HepG2 (cell line): ENCODE measurements around the gene COG8. TPM values are rescaled to one million over a fixed set of nuclear protein-coding genes. Genes with fewer than 3 reads are reported as not detected.
A peak's percentile ranks its signal among the peaks of the same experiment; 100 is the strongest.

Experiments used
- DNMT1 ChIP-seq: sonication (generic); formaldehyde crosslinking; IDR thresholded peaks from 2 replicates; pipeline ENCODE4 v1.5.1; 2020; ENCODE audit warnings: mild to moderate bottlenecking, missing genetic modification reagents
- KLF12 ChIP-seq: sonication (generic); formaldehyde crosslinking; IDR thresholded peaks from 2 replicates; pipeline ENCODE4 v1.4.0; 2020; ENCODE audit warnings: missing genetic modification reagents, borderline replicate concordance
- MZF1 ChIP-seq: sonication (generic); formaldehyde crosslinking; IDR thresholded peaks from 2 replicates; pipeline ENCODE4 v1.8.1; 2023; ENCODE audit warnings: mild to moderate bottlenecking, missing genetic modification reagents, borderline replicate concordance
- NR2F6 ChIP-seq, 2 experiments: IDR thresholded peaks; 2 replicates each; pipeline ENCODE4 v1.6.1; 2016; ENCODE audit warnings: antibody characterized with exemption in 1 of 2, mild to moderate bottlenecking in 1 of 2
- REXO4 ChIP-seq: sonication (generic); formaldehyde crosslinking; IDR thresholded peaks from 2 replicates; pipeline ENCODE4 v1.8.0; 2022; ENCODE audit warnings: missing genetic modification reagents, mild to moderate bottlenecking, borderline replicate concordance
- RXRA ChIP-seq: sonication (generic); formaldehyde crosslinking; IDR thresholded peaks from 2 replicates; pipeline ENCODE4 v1.5.1; 2020; ENCODE audit warnings: missing genetic modification reagents
- SAFB2 ChIP-seq: sonication (generic); formaldehyde crosslinking; IDR thresholded peaks from 2 replicates; pipeline ENCODE4 v1.5.1; 2020; ENCODE audit warnings: missing genetic modification reagents, low read depth, mild to moderate bottlenecking, borderline replicate concordance
- SNAPC2 ChIP-seq: sonication (generic); formaldehyde crosslinking; IDR thresholded peaks from 2 replicates; pipeline ENCODE4 v1.8.1; 2022; ENCODE audit warnings: mild to moderate bottlenecking, missing genetic modification reagents
- ZBTB38 ChIP-seq: sonication (generic); formaldehyde crosslinking; IDR thresholded peaks from 2 replicates; pipeline ENCODE4 v1.5.1; 2020; ENCODE audit warnings: mild to moderate bottlenecking, missing genetic modification reagents
- ZFP36L2 ChIP-seq: sonication (generic); formaldehyde crosslinking; IDR thresholded peaks from 2 replicates; pipeline ENCODE4 v1.4.0; 2020; ENCODE audit warnings: missing genetic modification reagents
- ZNF121 ChIP-seq: sonication (generic); formaldehyde crosslinking; IDR thresholded peaks from 2 replicates; pipeline ENCODE4 v1.5.0; 2020; ENCODE audit warnings: mild to moderate bottlenecking, missing genetic modification reagents
- ZNF3 ChIP-seq: IDR thresholded peaks from 2 replicates; pipeline ENCODE4 v1.7.0; 2017; ENCODE audit warnings: inconsistent platforms
- ZNF614 ChIP-seq: IDR thresholded peaks from 2 replicates; pipeline ENCODE4 v1.6.1; 2018; ENCODE audit warnings: missing biosample characterization, missing genetic modification reagents, inconsistent platforms, borderline replicate concordance
- ZNF703 ChIP-seq: sonication (generic); formaldehyde crosslinking; IDR thresholded peaks from 2 replicates; pipeline ENCODE4 v1.5.1; 2020; ENCODE audit warnings: missing genetic modification reagents, mild to moderate bottlenecking, moderate library complexity, borderline replicate concordance
- ZNF724P ChIP-seq: sonication (generic); formaldehyde crosslinking; IDR thresholded peaks from 2 replicates; pipeline ENCODE4 v1.8.0; 2022; ENCODE audit warnings: missing genetic modification reagents, borderline replicate concordance
- polyA plus RNA-seq, 8 experiments: library from polyadenylated mRNA; depleted of rRNA in 3 of 8; stranded (reverse) in 7 of 8; unstranded in 1 of 8; fragments of >200 nt; fragmentation: Illumina TruSeq in 4 of 8; extraction: Trizol in 4 of 8; gene quantifications; 2 replicates each; pipeline versions ENCODE4 v1.2.1 to v1.2.3, GENCODE V29; 2011 to 2016; ENCODE audit warnings: low read depth in 4 of 8, missing spikeins in 1 of 8, mixed read lengths in 1 of 8; ENCODE audit not compliant: insufficient read depth in 1 of 8
- total RNA-seq, 5 experiments: library from RNA; depleted of rRNA; stranded (reverse); fragments of >200 nt; fragmentation: Illumina TruSeq; extraction: Trizol; gene quantifications; 2 replicates each; pipeline ENCODE4 v1.2.3, GENCODE V29; 2016; ENCODE audit warnings: low read depth in 1 of 5
- TF ChIP-seq, protein P1 (sequence below): sonication (generic); formaldehyde crosslinking; IDR thresholded peaks from 2 replicates; pipeline ENCODE4 v1.5.0; 2020; ENCODE audit warnings: mild to moderate bottlenecking, missing genetic modification reagents
- TF ChIP-seq, protein P2 (sequence below): sonication (generic); formaldehyde crosslinking; IDR thresholded peaks from 2 replicates; pipeline ENCODE4 v1.4.0; 2020; ENCODE audit warnings: mild to moderate bottlenecking, missing genetic modification reagents, borderline replicate concordance
- TF ChIP-seq, protein P3 (sequence below): sonication (generic); formaldehyde crosslinking; IDR thresholded peaks from 2 replicates; pipeline ENCODE4 v1.8.1; 2023; ENCODE audit warnings: mild to moderate bottlenecking, moderate library complexity, missing genetic modification reagents
- TF ChIP-seq, protein P4 (sequence below): fragments of 450-650 bp; IDR thresholded peaks from 2 replicates; pipeline ENCODE4 v1.6.1; 2017; ENCODE audit warnings: mild to moderate bottlenecking

Gene COG8
- total and polyA plus RNA-seq, 2 of the 13 experiments (the other 11 are each of a cell fraction or from before 2014, with no cell fraction given) = 45.5 to 52.1 TPM

DNA sequence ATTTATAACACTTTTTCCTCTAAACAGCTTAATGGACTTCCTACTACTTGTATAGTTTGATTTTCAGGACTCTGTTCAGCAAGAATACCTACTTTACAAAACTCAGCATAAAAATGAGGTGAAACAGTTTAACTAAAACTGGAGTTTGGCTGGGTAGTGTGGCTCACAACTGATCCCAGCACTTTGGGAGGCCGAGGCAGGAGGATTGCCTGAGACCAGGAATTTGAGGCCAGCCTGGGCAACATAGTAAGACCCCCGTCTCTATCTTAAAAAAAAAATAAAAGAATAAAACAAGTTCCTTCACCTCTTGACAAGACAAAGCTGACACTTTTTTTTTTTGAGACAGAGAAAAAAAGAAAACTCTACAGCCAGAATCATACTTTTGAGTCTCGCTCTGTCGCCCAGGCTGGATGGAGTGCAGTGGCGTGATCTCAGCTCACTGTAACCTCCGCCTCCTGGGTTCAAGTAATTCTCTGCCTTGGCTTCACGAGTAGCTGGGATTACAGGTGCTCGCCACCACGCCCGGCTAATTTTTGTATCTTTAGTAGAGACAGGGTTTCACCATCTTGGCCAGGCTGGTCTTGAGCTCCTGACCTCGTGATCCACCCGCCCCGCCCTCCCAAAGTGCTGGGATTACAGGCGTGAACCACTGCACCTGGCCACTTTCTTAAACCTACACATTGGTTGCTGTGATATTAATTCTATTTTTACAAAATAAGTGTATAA is 11.6 kb downstream of the COG8 start (continued):
- TF ChIP-seq SNAPC2 (CRISPR knock-in tag) = no peak
- TF ChIP-seq ZNF121 (CRISPR knock-in tag) = peak; percentile 83
- TF ChIP-seq ZNF724P (CRISPR knock-in tag) = no peak
- no peak for TF ChIP-seq ZNF703 (CRISPR knock-in tag)
- TF ChIP-seq, protein P1, sequence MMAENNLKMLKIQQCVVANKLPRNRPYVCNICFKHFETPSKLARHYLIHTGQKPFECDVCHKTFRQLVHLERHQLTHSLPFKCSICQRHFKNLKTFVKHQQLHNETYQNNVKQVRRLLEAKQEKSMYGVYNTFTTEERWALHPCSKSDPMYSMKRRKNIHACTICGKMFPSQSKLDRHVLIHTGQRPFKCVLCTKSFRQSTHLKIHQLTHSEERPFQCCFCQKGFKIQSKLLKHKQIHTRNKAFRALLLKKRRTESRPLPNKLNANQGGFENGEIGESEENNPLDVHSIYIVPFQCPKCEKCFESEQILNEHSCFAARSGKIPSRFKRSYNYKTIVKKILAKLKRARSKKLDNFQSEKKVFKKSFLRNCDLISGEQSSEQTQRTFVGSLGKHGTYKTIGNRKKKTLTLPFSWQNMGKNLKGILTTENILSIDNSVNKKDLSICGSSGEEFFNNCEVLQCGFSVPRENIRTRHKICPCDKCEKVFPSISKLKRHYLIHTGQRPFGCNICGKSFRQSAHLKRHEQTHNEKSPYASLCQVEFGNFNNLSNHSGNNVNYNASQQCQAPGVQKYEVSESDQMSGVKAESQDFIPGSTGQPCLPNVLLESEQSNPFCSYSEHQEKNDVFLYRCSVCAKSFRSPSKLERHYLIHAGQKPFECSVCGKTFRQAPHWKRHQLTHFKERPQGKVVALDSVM = peak; percentile 95
- TF ChIP-seq SAFB2 (CRISPR knock-in tag) = 0 out of 2 replicates have a peak, but pooled peaks have one; percentile 13
- TF ChIP-seq NR2F6 (IDR thresholded peaks at IDR 0.05) = no peak
- TF ChIP-seq NR2F6 (CRISPR knock-in tag; IDR thresholded peaks at IDR 0.05) = no peak
- TF ChIP-seq REXO4 (CRISPR knock-in tag) = no peak
- no peak for TF ChIP-seq ZNF3 (CRISPR knock-in tag)
- TF ChIP-seq, protein P2, sequence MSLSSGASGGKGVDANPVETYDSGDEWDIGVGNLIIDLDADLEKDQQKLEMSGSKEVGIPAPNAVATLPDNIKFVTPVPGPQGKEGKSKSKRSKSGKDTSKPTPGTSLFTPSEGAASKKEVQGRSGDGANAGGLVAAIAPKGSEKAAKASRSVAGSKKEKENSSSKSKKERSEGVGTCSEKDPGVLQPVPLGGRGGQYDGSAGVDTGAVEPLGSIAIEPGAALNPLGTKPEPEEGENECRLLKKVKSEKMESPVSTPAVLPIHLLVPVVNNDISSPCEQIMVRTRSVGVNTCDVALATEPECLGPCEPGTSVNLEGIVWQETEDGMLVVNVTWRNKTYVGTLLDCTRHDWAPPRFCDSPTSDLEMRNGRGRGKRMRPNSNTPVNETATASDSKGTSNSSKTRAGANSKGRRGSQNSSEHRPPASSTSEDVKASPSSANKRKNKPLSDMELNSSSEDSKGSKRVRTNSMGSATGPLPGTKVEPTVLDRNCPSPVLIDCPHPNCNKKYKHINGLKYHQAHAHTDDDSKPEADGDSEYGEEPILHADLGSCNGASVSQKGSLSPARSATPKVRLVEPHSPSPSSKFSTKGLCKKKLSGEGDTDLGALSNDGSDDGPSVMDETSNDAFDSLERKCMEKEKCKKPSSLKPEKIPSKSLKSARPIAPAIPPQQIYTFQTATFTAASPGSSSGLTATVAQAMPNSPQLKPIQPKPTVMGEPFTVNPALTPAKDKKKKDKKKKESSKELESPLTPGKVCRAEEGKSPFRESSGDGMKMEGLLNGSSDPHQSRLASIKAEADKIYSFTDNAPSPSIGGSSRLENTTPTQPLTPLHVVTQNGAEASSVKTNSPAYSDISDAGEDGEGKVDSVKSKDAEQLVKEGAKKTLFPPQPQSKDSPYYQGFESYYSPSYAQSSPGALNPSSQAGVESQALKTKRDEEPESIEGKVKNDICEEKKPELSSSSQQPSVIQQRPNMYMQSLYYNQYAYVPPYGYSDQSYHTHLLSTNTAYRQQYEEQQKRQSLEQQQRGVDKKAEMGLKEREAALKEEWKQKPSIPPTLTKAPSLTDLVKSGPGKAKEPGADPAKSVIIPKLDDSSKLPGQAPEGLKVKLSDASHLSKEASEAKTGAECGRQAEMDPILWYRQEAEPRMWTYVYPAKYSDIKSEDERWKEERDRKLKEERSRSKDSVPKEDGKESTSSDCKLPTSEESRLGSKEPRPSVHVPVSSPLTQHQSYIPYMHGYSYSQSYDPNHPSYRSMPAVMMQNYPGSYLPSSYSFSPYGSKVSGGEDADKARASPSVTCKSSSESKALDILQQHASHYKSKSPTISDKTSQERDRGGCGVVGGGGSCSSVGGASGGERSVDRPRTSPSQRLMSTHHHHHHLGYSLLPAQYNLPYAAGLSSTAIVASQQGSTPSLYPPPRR (CRISPR knock-in tag) = no peak
- no peak for TF ChIP-seq ZNF614 (CRISPR knock-in tag)
- TF ChIP-seq ZFP36L2 = no peak
- TF ChIP-seq, protein P3, sequence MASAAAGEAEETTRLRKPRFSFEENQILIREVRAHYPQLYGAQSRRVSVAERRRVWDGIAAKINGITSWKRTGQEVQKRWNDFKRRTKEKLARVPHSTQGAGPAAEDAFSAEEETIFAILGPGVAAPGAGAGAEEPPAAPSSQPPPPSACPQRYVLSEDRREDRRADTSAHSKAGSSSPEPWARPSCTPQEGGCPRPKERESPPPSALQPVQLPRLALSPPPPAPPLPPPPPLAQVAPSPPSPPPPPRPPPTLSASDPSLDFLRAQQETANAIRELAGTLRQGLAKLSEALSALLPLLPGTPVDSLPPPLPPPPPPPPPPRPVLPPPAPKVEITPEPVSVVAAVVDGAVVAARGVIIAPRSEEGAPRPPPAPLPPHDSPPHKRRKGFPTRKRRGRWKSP (CRISPR knock-in tag) = no peak
- no peak for TF ChIP-seq RXRA
- TF ChIP-seq ZBTB38 (CRISPR knock-in tag) = no peak
- no peak for TF ChIP-seq MZF1 (CRISPR knock-in tag)
- TF ChIP-seq, protein P4, sequence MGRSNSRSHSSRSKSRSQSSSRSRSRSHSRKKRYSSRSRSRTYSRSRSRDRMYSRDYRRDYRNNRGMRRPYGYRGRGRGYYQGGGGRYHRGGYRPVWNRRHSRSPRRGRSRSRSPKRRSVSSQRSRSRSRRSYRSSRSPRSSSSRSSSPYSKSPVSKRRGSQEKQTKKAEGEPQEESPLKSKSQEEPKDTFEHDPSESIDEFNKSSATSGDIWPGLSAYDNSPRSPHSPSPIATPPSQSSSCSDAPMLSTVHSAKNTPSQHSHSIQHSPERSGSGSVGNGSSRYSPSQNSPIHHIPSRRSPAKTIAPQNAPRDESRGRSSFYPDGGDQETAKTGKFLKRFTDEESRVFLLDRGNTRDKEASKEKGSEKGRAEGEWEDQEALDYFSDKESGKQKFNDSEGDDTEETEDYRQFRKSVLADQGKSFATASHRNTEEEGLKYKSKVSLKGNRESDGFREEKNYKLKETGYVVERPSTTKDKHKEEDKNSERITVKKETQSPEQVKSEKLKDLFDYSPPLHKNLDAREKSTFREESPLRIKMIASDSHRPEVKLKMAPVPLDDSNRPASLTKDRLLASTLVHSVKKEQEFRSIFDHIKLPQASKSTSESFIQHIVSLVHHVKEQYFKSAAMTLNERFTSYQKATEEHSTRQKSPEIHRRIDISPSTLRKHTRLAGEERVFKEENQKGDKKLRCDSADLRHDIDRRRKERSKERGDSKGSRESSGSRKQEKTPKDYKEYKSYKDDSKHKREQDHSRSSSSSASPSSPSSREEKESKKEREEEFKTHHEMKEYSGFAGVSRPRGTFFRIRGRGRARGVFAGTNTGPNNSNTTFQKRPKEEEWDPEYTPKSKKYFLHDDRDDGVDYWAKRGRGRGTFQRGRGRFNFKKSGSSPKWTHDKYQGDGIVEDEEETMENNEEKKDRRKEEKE = no peak
- TF ChIP-seq KLF12 (CRISPR knock-in tag) = no peak
- TF ChIP-seq DNMT1 (CRISPR knock-in tag) = no peak
